ENCODE measurements around the gene STOML3.

The STOML3 gene, protein sequence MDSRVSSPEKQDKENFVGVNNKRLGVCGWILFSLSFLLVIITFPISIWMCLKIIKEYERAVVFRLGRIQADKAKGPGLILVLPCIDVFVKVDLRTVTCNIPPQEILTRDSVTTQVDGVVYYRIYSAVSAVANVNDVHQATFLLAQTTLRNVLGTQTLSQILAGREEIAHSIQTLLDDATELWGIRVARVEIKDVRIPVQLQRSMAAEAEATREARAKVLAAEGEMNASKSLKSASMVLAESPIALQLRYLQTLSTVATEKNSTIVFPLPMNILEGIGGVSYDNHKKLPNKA

DNA sequence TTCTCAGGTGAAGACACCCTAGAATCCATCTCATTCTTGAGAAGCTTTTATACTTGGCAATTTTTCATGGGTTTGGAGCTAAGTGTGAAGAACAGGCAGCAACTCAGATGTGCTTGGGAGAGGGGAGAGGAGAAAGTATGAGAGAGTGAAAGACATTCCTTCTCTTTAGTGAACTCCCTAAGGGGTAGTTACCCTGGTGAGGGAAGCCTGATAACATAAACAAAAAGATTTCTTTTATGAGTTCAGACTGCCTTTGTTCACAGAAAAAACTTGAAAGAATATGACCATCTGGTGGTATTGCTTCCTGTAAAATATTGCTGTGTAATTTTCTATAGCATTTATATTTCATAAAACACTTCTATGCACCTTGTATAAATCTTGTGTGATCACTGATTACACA lies at the start of gene STOML3:
STOML3 (minus strand) TSS at position 139 of the 400 bp plus-strand sequence; CDS start at position 29, 110 bp downstream.
- no peaks in the 10 kb centered on the region for H3K27me3 ChIP-seq (ENCODE audit: insufficient read depth, low read length)
- H3K9me3 ChIP-seq (ENCODE audit: insufficient read depth, low read depth, low read length): no peaks in the 10 kb centered on the region
- H3K4me1 ChIP-seq (ENCODE audit: insufficient read depth, low read length): peaks cover 17% of the 10 kb centered on the region; the same call in 1 of the 2 replicates
- H3K4me3 ChIP-seq (ENCODE audit: low read length): no peak within 1 kb of the TSS
- H3K9ac ChIP-seq (ENCODE audit: low read depth, low read length): no peak within 1 kb of the TSS
- no peaks in the 10 kb centered on the region for H3K36me3 ChIP-seq (ENCODE audit: insufficient read depth, low read depth, low read length)
- H3K27ac ChIP-seq (ENCODE audit: low read length): no peak within 1 kb of the TSS

DNA sequence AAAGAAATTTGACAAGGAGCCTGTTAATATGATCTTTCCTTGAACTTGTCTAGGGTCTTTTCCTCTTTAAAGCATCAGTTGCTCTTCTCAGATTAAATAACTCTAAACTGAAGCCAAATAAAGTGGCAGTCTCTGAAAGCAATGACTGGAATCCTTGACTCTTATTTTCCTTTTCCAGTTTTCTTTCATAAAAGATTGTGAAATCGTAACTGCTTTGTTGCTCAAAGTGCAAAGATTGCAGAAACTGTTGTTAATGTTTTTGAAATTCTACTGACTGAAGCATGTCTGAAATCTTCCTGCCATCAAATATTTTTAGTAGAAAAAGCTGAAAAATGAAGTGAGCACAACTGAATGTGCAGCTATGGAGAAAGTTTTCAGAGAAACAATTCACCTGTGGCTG lies 49.6 kb upstream of the STOML3 start:
- H3K9me3 ChIP-seq (ENCODE audit: insufficient read depth, low read depth, low read length): no peaks in the 10 kb centered on the region

DNA sequence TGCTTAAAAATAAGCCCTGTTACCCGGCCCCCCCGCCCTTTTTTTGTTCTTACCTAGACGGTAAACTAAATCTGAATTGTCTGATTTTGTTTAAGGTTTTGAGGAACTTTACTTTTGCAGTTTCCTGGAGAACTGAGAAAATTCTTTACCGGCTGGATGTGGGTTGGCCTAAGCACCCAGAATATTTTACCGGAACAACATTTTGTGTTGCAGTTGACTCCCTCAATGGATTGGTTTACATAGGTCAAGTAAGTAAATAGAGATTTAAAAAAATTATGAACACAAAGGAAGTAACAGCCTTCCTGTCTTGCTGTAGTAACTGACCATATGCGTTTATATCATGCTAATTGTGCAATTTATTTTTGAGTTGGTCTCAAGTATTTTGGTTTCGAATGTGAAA lies 48.4 kb upstream of the STOML3 start:
- Histone ChIP-seq H3K36me3 (ENCODE audit: insufficient read depth, low read depth, low read length) (peaks cover 6% of the 10 kb centered on the region), H3K27ac (ENCODE audit: low read length) (no peak overlapping the region), H3K9me3 (ENCODE audit: insufficient read depth, low read depth, low read length) (no peaks in the 10 kb centered on the region), H3K4me1 (ENCODE audit: insufficient read depth, low read length) (peaks cover 14% of the 10 kb centered on the region; the same call in 1 of the 2 replicates), H3K27me3 (ENCODE audit: insufficient read depth, low read length) (no peaks in the 10 kb centered on the region), H3K4me3 (ENCODE audit: low read length) (peak overlapping the region; percentile 86), H3K9ac (ENCODE audit: low read depth, low read length) (peak overlapping the region; percentile 96; the same call in 1 of the 2 replicates)

More for the DNA sequence above, 49.6 kb upstream of the STOML3 start:
- peaks cover 15% of the 10 kb centered on the region for H3K36me3 ChIP-seq (ENCODE audit: insufficient read depth, low read depth, low read length)
- no peak overlapping the region for H3K27ac ChIP-seq (ENCODE audit: low read length)
- peaks cover 5% of the 10 kb centered on the region; the same call in 1 of the 2 replicates for H3K4me1 ChIP-seq (ENCODE audit: insufficient read depth, low read length)
- H3K4me3 ChIP-seq (ENCODE audit: low read length): no peak overlapping the region
- H3K9ac ChIP-seq (ENCODE audit: low read depth, low read length): no peak overlapping the region
- H3K27me3 ChIP-seq (ENCODE audit: insufficient read depth, low read length): no peaks in the 10 kb centered on the region

DNA sequence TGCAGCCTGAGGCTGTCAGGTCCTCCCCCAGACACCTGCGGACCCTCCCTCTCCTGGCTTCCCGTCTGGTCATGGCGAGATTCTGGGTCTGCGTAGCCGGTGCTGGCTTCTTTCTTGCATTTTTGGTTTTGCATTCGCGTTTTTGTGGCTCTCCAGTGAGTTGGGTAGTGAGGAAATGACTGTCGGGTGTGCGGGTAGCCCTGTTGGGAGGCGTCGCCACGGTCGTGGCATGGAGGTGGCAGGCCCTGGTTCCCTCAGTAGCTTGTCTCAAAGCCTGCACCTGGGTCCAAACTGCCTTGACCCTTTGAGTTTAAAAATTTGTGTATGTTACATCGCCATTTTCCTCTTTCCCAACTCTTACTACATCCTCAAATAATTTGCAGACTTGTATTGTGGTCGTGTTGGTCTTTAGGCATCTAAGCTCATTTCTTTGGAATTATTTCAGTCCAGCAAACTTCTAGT lies 48.0 kb upstream of the STOML3 start:
- Histone ChIP-seq H3K27me3 (ENCODE audit: insufficient read depth, low read length) (no peaks in the 10 kb centered on the region), H3K4me3 (ENCODE audit: low read length) (peak overlapping the region; percentile 86), H3K9me3 (ENCODE audit: insufficient read depth, low read depth, low read length) (no peaks in the 10 kb centered on the region), H3K36me3 (ENCODE audit: insufficient read depth, low read depth, low read length) (peaks cover 7% of the 10 kb centered on the region), H3K4me1 (ENCODE audit: insufficient read depth, low read length) (peaks cover 14% of the 10 kb centered on the region; the same call in 1 of the 2 replicates), H3K27ac (ENCODE audit: low read length) (peak overlapping the region; percentile 16), H3K9ac (ENCODE audit: low read depth, low read length) (peak overlapping the region; percentile 96; the same call in 1 of the 2 replicates)

DNA sequence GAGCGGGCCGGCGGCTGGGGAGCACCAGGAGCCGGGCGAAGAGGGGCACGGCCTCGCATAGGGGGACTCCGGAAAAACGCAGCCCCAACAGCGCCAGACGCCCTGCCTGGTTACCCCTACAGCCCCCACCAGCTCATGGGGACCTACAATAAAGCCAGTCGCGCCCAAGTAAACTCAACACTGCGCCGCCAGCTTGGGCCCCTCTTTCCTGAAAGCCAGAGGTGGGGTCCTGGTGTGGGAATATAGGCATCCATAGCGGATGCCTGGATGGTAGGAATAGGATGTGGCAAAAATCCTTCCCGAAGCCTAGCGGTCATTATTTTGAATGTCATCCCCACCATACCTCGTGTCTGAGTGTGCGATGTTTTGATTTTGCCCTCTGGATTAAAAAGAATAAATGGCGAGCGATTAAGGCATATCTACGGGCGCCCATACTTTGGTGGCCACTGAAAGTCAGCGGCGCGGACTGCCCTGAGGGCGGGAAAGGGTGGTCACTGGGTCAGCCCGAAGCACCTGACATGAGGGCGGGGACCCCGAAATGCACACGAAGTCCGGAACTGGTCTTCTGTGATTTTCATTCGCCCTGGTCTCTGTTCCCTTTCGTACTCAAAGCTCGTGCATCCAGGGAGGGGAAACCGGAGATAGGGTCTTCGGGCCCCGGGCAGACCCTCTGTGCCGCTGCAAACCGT lies 47.4 kb upstream of the STOML3 start, which contains the start of the genes NHLRC3 and PROSER1:
NHLRC3 (plus strand) TSS at position 577 of the 689 bp plus-strand sequence. CDS start 184 bp downstream, outside the sequence.
PROSER1 (minus strand) TSS at position 210 of the 689 bp plus-strand sequence. CDS start 847 bp downstream, outside the sequence.
- peaks cover 11% of the 10 kb centered on the region for H3K36me3 ChIP-seq (ENCODE audit: insufficient read depth, low read depth, low read length)
- H3K9me3 ChIP-seq (ENCODE audit: insufficient read depth, low read depth, low read length): no peaks in the 10 kb centered on the region
- H3K9ac ChIP-seq (ENCODE audit: low read depth, low read length): peak within 1 kb of the TSS; percentile 96
- H3K4me1 ChIP-seq (ENCODE audit: insufficient read depth, low read length): peaks cover 14% of the 10 kb centered on the region; the same call in 1 of the 2 replicates
- H3K27me3 ChIP-seq (ENCODE audit: insufficient read depth, low read length): no peaks in the 10 kb centered on the region
- peak within 1 kb of the TSS; percentile 16 for H3K27ac ChIP-seq (ENCODE audit: low read length)
- peak within 1 kb of the TSS; percentile 86 for H3K4me3 ChIP-seq (ENCODE audit: low read length)

DNA sequence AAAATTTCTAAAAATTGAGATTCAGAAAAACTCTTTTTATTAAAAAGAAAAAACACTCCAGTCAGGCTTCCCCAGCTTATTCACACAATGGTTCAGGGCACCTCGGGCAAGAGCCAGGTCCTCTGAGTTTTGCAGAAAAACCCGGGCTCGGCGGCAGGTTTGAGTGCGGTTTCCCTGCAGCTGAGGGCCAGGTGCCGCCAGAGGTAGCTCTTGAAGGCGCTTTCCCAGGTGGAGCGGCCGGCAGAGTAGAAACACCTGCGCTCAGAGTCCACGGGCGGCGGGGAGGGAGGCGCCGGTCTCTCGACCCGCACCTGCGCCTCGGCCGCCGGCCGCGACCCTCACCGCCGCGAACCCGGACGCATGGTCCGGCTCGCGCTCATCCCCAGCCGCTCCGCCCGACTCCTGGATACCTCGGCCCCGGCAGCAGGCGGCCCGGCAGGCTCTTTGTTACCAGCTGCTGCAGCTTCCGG lies 46.8 kb upstream of the STOML3 start:
- Histone ChIP-seq H3K36me3 (ENCODE audit: insufficient read depth, low read depth, low read length) (peaks cover 11% of the 10 kb centered on the region), H3K4me1 (ENCODE audit: insufficient read depth, low read length) (peaks cover 14% of the 10 kb centered on the region; the same call in 1 of the 2 replicates), H3K9ac (ENCODE audit: low read depth, low read length) (peak overlapping the region; percentile 96), H3K9me3 (ENCODE audit: insufficient read depth, low read depth, low read length) (no peaks in the 10 kb centered on the region), H3K27ac (ENCODE audit: low read length) (peak overlapping the region; percentile 16), H3K4me3 (ENCODE audit: low read length) (peak overlapping the region; percentile 86), H3K27me3 (ENCODE audit: insufficient read depth, low read length) (no peaks in the 10 kb centered on the region)

DNA sequence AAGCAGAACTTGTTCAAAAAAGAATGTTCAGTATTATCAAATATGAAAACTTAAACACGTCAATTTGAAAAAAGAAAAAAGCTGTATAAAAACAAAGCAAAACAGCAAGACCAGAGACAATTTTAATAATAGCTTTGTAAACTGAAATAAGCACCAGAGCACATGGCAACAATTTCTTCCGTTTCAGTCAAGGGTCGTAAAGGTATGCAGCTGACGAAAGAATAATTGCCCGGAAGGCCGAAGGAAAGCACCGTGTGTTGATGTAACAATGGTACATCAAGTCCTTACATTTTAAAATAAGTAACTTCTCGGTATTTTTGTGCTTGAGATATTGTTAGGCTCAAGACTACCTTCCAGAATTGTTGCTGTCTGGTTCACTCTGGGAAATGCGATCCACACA lies 45.6 kb upstream of the STOML3 start:
- Histone ChIP-seq H3K27me3 (ENCODE audit: insufficient read depth, low read length) (no peaks in the 10 kb centered on the region), H3K27ac (ENCODE audit: low read length) (no peak overlapping the region), H3K4me1 (ENCODE audit: insufficient read depth, low read length) (peaks cover 14% of the 10 kb centered on the region; the same call in 1 of the 2 replicates), H3K9ac (ENCODE audit: low read depth, low read length) (peak overlapping the region; percentile 96), H3K4me3 (ENCODE audit: low read length) (peak overlapping the region; percentile 86), H3K9me3 (ENCODE audit: insufficient read depth, low read depth, low read length) (no peaks in the 10 kb centered on the region), H3K36me3 (ENCODE audit: insufficient read depth, low read depth, low read length) (peaks cover 21% of the 10 kb centered on the region)

DNA sequence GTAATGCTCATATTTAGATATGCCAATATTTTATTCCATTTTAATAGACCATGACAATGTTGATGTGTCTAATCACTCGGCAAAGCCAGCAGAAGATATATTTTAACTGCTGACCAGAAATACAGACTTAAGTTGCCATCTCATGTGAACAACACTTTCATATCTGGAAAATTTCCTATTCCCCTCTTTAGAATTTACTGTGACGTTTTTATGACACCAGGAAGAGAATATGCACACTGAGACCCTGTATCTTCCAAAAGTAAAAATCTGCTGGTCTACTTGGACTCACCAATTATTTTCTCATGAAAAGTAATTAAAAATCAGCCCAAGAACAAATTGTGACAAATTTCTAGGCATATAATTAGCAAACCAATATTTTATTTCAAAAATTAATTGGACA lies 45.2 kb upstream of the STOML3 start:
- Histone ChIP-seq H3K9ac (ENCODE audit: low read depth, low read length) (peak overlapping the region; percentile 96), H3K36me3 (ENCODE audit: insufficient read depth, low read depth, low read length) (peaks cover 25% of the 10 kb centered on the region), H3K4me3 (ENCODE audit: low read length) (peak overlapping the region; percentile 86), H3K27ac (ENCODE audit: low read length) (no peak overlapping the region), H3K27me3 (ENCODE audit: insufficient read depth, low read length) (no peaks in the 10 kb centered on the region), H3K9me3 (ENCODE audit: insufficient read depth, low read depth, low read length) (no peaks in the 10 kb centered on the region), H3K4me1 (ENCODE audit: insufficient read depth, low read length) (peaks cover 14% of the 10 kb centered on the region; the same call in 1 of the 2 replicates)

DNA sequence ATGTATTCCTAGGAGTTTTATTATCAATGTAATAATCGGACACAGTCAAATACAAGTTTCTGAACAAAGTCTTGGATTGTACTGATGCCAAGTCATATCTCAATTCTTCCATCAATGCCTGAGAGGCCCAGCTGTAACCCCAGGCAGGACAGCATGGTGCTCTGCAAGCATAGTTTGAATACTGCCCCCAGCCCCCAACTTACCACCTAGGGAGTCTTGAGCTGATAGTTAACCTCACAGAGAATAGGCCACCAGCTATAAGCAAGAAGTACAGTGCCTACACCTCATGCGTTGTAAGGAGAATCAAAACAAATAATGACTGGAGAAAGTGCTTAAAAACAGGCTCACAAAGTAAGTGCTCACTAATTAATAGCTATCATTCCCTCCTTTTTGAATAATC lies 44.6 kb upstream of the STOML3 start:
- H3K36me3 ChIP-seq (ENCODE audit: insufficient read depth, low read depth, low read length): peaks cover 31% of the 10 kb centered on the region
- H3K9ac ChIP-seq (ENCODE audit: low read depth, low read length): peak overlapping the region; percentile 96; the same call in 1 of the 2 replicates
- H3K9me3 ChIP-seq (ENCODE audit: insufficient read depth, low read depth, low read length): no peaks in the 10 kb centered on the region
- no peak overlapping the region for H3K27ac ChIP-seq (ENCODE audit: low read length)
- H3K27me3 ChIP-seq (ENCODE audit: insufficient read depth, low read length): no peaks in the 10 kb centered on the region
- H3K4me3 ChIP-seq (ENCODE audit: low read length): peak overlapping the region; percentile 86
- peaks cover 14% of the 10 kb centered on the region; the same call in 1 of the 2 replicates for H3K4me1 ChIP-seq (ENCODE audit: insufficient read depth, low read length)

DNA sequence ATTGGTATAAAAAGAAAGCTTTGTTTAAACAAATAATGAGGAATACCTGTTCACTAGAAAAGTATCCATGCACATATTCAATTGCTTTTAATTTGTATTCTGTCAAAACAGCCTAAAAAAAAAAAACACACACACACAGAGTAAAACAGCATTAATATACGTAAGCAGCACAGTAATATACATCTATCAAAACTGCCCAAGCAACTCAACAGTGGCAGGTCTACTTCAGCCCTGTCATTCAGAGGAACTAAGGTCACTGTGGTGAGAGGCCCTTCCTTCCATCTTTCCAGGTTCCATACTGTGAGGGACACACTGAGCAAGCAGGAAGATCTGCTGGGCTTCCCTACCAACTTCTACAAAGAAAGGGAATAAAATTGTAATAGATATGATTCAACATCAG lies 43.5 kb upstream of the STOML3 start:
- no peaks in the 10 kb centered on the region for H3K9me3 ChIP-seq (ENCODE audit: insufficient read depth, low read depth, low read length)
- peak overlapping the region; percentile 86; the same call in 1 of the 2 replicates for H3K4me3 ChIP-seq (ENCODE audit: low read length)
- H3K27ac ChIP-seq (ENCODE audit: low read length): no peak overlapping the region
- no peaks in the 10 kb centered on the region for H3K27me3 ChIP-seq (ENCODE audit: insufficient read depth, low read length)
- H3K4me1 ChIP-seq (ENCODE audit: insufficient read depth, low read length): peaks cover 14% of the 10 kb centered on the region; the same call in 1 of the 2 replicates
- H3K9ac ChIP-seq (ENCODE audit: low read depth, low read length): no peak overlapping the region
- H3K36me3 ChIP-seq (ENCODE audit: insufficient read depth, low read depth, low read length): peaks cover 43% of the 10 kb centered on the region

DNA sequence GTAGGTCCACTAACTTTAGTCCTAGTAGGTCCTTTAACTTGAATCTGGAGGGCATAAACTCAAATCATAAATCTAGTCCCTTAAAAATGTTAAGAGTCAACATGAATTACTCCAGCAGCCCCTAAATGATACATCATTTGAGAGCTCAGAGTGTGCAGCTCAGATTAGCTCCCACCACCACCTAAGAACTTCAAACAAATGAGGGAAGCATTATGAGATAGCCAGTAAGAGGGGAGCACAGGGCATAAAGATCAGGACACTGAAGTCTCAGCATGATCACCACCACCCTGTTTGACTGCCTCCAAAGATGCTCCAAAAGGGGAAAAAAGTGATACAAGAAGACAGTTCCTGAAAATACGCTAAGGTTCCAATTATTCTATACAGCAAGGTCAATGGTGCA lies 41.5 kb upstream of the STOML3 start:
- H3K9me3 ChIP-seq (ENCODE audit: insufficient read depth, low read depth, low read length): no peaks in the 10 kb centered on the region
- H3K36me3 ChIP-seq (ENCODE audit: insufficient read depth, low read depth, low read length): peaks cover 62% of the 10 kb centered on the region
- H3K9ac ChIP-seq (ENCODE audit: low read depth, low read length): no peak overlapping the region

More for the DNA sequence above, 41.5 kb upstream of the STOML3 start:
- H3K27ac ChIP-seq (ENCODE audit: low read length): no peak overlapping the region
- no peaks in the 10 kb centered on the region for H3K27me3 ChIP-seq (ENCODE audit: insufficient read depth, low read length)
- no peak overlapping the region for H3K4me3 ChIP-seq (ENCODE audit: low read length)
- peaks cover 17% of the 10 kb centered on the region; the same call in 1 of the 2 replicates for H3K4me1 ChIP-seq (ENCODE audit: insufficient read depth, low read length)

All from iPS-20b (cell line).